ENCODE results near the gene ELMOD1.

GRCh38 chr11:107623183-107623582, 32.2 kb downstream of the ELMOD1 start:
- TF ChIP-seq CTCF (IDR thresholded peaks at IDR 0.05; ENCODE audit: insufficient read depth, low read length): no peak
- TF ChIP-seq REST (IDR thresholded peaks at IDR 0.05; ENCODE audit: insufficient replicate concordance, low read depth): no peak
- TF ChIP-seq GABPA (IDR thresholded peaks at IDR 0.05; ENCODE audit: low read depth): no peak
- no peak for TF ChIP-seq POLR2AphosphoS5 (IDR thresholded peaks at IDR 0.05; ENCODE audit: low read depth)
- no peak for TF ChIP-seq SPI1 (IDR thresholded peaks at IDR 0.05; ENCODE audit: borderline replicate concordance, low read depth)
